Testis (tissue), 2 donors: ENCODE results near the gene ATG2A.

Source experiments
- POLR2A ChIP-seq: fragments of 450-650 bp; IDR thresholded peaks from one replicate; pipeline ENCODE4 v1.6.1; 2017; ENCODE audit warnings: antibody characterized with exemption, mild to moderate bottlenecking, moderate library complexity
- TF ChIP-seq, protein P1 (sequence below), 3 experiments: fragments of 450-650 bp in 2 of 3; fragments of 200-600 bp in 1 of 3; sonication (generic) in 1 of 3; IDR thresholded peaks; one replicate each; pipeline ENCODE4 v1.5.1; 2016 to 2019; ENCODE audit warnings: antibody characterized with exemption in 3 of 3, mild to moderate bottlenecking in 2 of 3, moderate library complexity in 1 of 3

DNA sequence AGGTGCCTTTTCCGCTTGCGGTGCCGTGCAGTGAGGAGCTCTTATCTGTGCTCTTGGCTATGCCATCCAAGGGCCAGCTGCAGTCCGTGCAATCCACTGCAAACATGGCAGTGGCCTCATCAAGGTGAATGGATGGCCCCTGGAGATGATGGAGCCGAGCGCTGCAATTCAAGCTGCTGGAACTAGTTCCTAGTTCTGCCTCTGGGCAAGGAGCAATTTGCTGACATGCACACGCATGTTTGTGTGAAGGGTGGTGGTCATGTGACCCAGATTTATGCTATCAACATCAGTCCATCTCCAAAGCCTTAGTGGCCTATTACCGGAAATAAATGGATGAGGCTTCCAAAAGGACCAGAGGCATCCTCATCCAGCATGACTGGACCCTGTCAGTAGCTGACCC is 35.5 kb downstream of the ATG2A start:
- TF ChIP-seq POLR2A: no peak
- TF ChIP-seq, protein P1, sequence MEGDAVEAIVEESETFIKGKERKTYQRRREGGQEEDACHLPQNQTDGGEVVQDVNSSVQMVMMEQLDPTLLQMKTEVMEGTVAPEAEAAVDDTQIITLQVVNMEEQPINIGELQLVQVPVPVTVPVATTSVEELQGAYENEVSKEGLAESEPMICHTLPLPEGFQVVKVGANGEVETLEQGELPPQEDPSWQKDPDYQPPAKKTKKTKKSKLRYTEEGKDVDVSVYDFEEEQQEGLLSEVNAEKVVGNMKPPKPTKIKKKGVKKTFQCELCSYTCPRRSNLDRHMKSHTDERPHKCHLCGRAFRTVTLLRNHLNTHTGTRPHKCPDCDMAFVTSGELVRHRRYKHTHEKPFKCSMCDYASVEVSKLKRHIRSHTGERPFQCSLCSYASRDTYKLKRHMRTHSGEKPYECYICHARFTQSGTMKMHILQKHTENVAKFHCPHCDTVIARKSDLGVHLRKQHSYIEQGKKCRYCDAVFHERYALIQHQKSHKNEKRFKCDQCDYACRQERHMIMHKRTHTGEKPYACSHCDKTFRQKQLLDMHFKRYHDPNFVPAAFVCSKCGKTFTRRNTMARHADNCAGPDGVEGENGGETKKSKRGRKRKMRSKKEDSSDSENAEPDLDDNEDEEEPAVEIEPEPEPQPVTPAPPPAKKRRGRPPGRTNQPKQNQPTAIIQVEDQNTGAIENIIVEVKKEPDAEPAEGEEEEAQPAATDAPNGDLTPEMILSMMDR (IDR thresholded peaks at IDR 0.05): no peak
